ENCODE measurements around the gene CCDC6. TPM values are rescaled to one million over a fixed set of nuclear protein-coding genes. Genes with fewer than 3 reads are reported as not detected.

The CCDC6 gene
- total RNA-seq, 4 donors from 2014 or later = 52.5 to 65.8 (median 57.7) TPM

DNA sequence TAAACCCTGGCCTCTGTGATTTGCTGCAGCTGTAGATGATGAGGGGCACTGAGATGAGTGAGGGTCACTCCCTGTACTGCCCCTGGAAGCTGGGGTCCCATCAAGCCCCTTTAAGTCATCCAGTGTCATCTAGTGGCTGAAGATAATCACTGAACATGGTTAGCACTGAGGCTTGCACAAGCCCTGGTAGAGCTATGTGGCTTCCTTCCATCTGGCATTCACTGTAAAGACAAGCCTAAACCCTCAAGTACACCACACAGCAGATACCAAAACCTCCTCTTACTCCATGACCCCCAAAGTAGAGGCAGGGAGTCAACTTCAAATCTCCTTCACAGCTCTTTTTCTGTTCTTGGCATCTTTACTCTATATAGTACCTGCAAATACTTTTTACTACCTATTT is 80.4 kb downstream of the CCDC6 start:
- Histone ChIP-seq H3K9me3 (no peaks in the 10 kb centered on the region), H3K4me3 (no peak overlapping the region), H3K4me1 (peaks cover 0 to 26% (median 7%) of the 10 kb centered on the region in 3 donors), H3K27ac (no peak overlapping the region), H3K36me3 (peaks cover 0 to 57% (median 0%) of the 10 kb centered on the region in 3 donors), H3K27me3 (no peaks in the 10 kb centered on the region)
- DNase-seq = no peak
- no peak for TF ChIP-seq CTCF (IDR thresholded peaks at IDR 0.05)
- no peak for TF ChIP-seq POLR2A (IDR thresholded peaks at IDR 0.05)
- intact Hi-C loops (cut with DNase I) = no loop called here

GRCh38 chr10:59823751-59824150 is 82.6 kb downstream of the CCDC6 start:
- Histone ChIP-seq H3K27ac (no peak overlapping the region), H3K36me3 (peaks cover 0 to 48% (median 0%) of the 10 kb centered on the region in 3 donors), H3K27me3 (no peaks in the 10 kb centered on the region), H3K9me3 (no peaks in the 10 kb centered on the region), H3K4me3 (no peak overlapping the region), H3K4me1 (peaks cover 0 to 19% (median 4%) of the 10 kb centered on the region in 3 donors)
- intact Hi-C loops (cut with DNase I) = no loop called here
- DNase-seq = no peak
- TF ChIP-seq CTCF (IDR thresholded peaks at IDR 0.05) (no peak), POLR2A (IDR thresholded peaks at IDR 0.05) (no peak)

DNA sequence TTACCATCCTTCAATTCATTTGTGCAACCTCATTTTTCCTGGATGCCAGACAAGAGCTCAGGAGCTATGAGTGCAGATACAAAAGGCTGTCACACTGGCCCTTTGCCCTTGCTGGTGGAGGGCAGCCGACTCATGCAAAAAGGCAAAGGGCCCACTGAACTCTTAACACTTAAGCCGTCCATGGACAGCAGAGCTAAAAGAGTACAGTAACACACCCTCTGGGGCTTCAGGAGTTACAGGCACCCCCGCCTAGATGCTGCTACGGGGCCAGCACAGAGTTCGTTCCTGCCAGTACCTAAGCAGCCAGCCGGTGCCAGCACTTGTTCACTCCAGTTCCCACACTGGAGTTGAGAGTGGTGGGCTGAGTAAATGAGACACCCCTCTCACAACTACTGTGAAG is 83.2 kb downstream of the CCDC6 start:
- TF ChIP-seq POLR2A (IDR thresholded peaks at IDR 0.05) = no peak
- no peak for TF ChIP-seq CTCF (IDR thresholded peaks at IDR 0.05)
- H3K4me3 ChIP-seq = no peak overlapping the region
- H3K36me3 ChIP-seq = peaks cover 0 to 55% (median 0%) of the 10 kb centered on the region in 3 donors
- no peaks in the 10 kb centered on the region for H3K27me3 ChIP-seq
- WGBS, 2 donors = 100% methylated on average over 4 to 6 of the region's 6 CpGs
- H3K4me1 ChIP-seq = peaks cover 0 to 19% (median 4%) of the 10 kb centered on the region in 3 donors
- intact Hi-C loops (cut with DNase I) = no loop called here
- H3K27ac ChIP-seq = no peak overlapping the region
- H3K9me3 ChIP-seq = no peaks in the 10 kb centered on the region
- no peak for DNase-seq

GRCh38 chr10:59820471-59820870 is 85.9 kb downstream of the CCDC6 start:
- 88% methylated on average over 5 of the region's 5 CpGs for whole genome bisulfite sequencing, 2 donors
- DNase-seq = no peak
- peaks cover 0 to 57% (median 0%) of the 10 kb centered on the region in 3 donors for H3K36me3 ChIP-seq
- H3K4me3 ChIP-seq = no peak overlapping the region
- no peaks in the 10 kb centered on the region for H3K9me3 ChIP-seq
- no peak for TF ChIP-seq CTCF (IDR thresholded peaks at IDR 0.05)
- no peak for TF ChIP-seq POLR2A (IDR thresholded peaks at IDR 0.05)
- H3K27me3 ChIP-seq = no peaks in the 10 kb centered on the region
- no peaks in the 10 kb centered on the region for H3K4me1 ChIP-seq
- H3K27ac ChIP-seq = no peak overlapping the region
- intact Hi-C loops (cut with DNase I) = no loop called here

DNA sequence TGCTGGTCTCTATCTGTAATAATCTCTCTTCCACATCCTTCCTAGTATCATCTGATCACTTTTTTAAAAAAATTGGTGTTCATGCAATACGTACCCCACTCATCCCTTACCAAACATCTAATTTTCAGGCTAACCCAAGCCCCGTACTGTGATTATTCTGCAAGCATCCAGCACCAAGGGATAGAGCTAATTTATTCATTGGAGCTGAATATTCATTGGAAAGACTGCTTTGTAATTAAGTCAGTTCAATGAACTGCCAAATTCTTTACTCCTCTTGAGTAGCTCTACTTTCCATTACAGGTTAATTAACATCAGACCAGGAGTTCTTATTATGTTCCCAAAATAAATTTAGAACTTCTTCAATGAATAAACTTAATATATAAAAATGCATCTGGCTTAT is 86.7 kb downstream of the CCDC6 start:
- H3K27ac ChIP-seq = no peak overlapping the region
- peaks cover 0 to 49% (median 0%) of the 10 kb centered on the region in 3 donors for H3K36me3 ChIP-seq
- 81 to 90% methylated on average over 2 of the region's 2 CpGs for WGBS, 2 donors
- DNase-seq = no peak
- TF ChIP-seq POLR2A (IDR thresholded peaks at IDR 0.05) = no peak
- TF ChIP-seq CTCF (IDR thresholded peaks at IDR 0.05) = no peak
- no peaks in the 10 kb centered on the region for H3K4me1 ChIP-seq
- intact Hi-C loops (cut with DNase I) = no loop called here
- H3K27me3 ChIP-seq = no peaks in the 10 kb centered on the region
- H3K4me3 ChIP-seq = no peak overlapping the region
- H3K9me3 ChIP-seq = no peaks in the 10 kb centered on the region
